Osteocyte (in vitro differentiated cells): ENCODE results near the gene ISL2. TPM values are rescaled to one million over a fixed set of nuclear protein-coding genes. Genes with fewer than 3 reads are reported as not detected.

Experiments
- DNase-seq: peaks from one replicate; pipeline ENCODE4 v3.0.0; 2021; ENCODE audit warnings: mixed read lengths; ENCODE audit not compliant: unreplicated experiment; ENCODE audit errors: extremely low spot score
- H3K27ac Mint-ChIP-seq: one replicate; pipeline ENCODE4 v1.8.0; 2021; ENCODE audit warnings: mild to moderate bottlenecking, mixed read lengths; ENCODE audit not compliant: unreplicated experiment
- H3K27me3 Mint-ChIP-seq: one replicate; pipeline ENCODE4 v1.8.0; 2021; ENCODE audit warnings: mixed read lengths; ENCODE audit not compliant: unreplicated experiment
- H3K36me3 Mint-ChIP-seq: one replicate; pipeline ENCODE4 v1.8.0; 2021; ENCODE audit warnings: mixed read lengths; ENCODE audit not compliant: unreplicated experiment
- H3K4me1 Mint-ChIP-seq: one replicate; pipeline ENCODE4 v1.8.0; 2021; ENCODE audit warnings: mixed read lengths; ENCODE audit not compliant: unreplicated experiment
- H3K4me3 Mint-ChIP-seq: one replicate; pipeline ENCODE4 v1.8.0; 2021; ENCODE audit warnings: mild to moderate bottlenecking, moderate library complexity, mixed read lengths; ENCODE audit not compliant: unreplicated experiment
- H3K9me3 Mint-ChIP-seq: one replicate; pipeline ENCODE4 v1.8.0; 2021; ENCODE audit warnings: mixed read lengths; ENCODE audit not compliant: unreplicated experiment
- CTCF ChIP-seq: fragments of 200-600 bp; sonication (generic); IDR thresholded peaks from 2 replicates; pipeline ENCODE4 v1.5.0; 2021; ENCODE audit warnings: antibody characterized with exemption, mild to moderate bottlenecking, moderate library complexity
- total RNA-seq: library from RNA; stranded (reverse); gene quantifications from 2 replicates; pipeline ENCODE4 v1.2.1, GENCODE V29; 2021

Gene ISL2
- total RNA-seq, 1 donor from 2014 or later: not detected

DNA sequence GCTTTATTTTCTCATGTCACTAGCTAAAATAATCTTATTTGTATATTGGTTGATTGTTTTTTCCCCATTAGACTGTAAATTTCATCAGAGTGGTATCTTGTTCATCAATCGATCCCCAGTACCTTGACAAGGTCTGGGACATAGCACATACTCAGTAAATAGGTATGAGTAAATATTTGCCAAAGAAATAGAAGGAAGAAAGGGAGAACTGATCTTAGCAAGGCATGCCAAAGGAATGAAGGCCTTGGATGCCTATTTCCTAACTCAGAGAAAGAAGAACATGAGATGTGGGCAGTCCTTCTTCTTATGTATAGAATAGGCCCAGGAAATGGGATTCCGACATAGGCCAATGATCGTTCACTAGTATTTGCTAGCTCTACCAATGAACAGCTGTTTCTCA, 54.7 kb downstream of the ISL2 start:
- Mint-ChIP-seq H3K4me1 (no peaks in the 10 kb centered on the region), H3K27me3 (no peaks in the 10 kb centered on the region), H3K36me3 (no peaks in the 10 kb centered on the region), H3K4me3 (no peak overlapping the region), H3K9me3 (peaks cover 14% of the 10 kb centered on the region), H3K27ac (no peak overlapping the region)
- no peak for DNase-seq
- no peak for TF ChIP-seq CTCF

- H3K27me3 Mint-ChIP-seq: no peaks in the 10 kb centered on the region
- H3K4me1 Mint-ChIP-seq: no peaks in the 10 kb centered on the region
- H3K27ac Mint-ChIP-seq: no peak overlapping the region
- no peaks in the 10 kb centered on the region for H3K36me3 Mint-ChIP-seq
- peaks cover 19% of the 10 kb centered on the region for H3K9me3 Mint-ChIP-seq
- no peak overlapping the region for H3K4me3 Mint-ChIP-seq
- no peak for TF ChIP-seq CTCF
- DNase-seq: no peak
Measured at GRCh38 chr15:76391847-76392246, 55.3 kb downstream of the ISL2 start.

Other genes starting within 250 kb of the ISL2 start
- gene ETFA, start 25.3 kb upstream of the ISL2 start, total RNA-seq: 98.2 and 102 TPM in 2 replicates